ENCODE measurements around the gene TSTD2.

The TSTD2 gene

DNA sequence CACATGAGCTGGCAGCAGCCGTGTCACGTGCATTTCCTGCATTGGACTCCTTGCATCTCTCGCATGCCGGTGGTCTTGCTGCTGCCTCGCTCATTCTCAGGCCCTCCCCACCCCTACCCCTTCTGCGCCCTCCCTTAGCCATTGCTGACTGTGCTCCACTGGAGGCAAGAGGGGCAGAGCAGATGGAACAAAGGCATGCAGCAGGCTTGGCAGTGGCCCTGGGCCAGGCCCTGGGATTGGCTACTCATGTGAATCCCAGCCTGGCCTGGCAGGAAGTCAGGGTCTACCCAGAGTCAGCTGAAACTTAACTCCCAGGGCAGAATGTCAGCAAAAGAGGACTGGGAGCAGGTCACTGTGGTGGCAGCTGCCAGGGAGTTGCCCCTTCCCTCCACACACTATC, 62.3 kb downstream of the TSTD2 start:
- H3K4me3 ChIP-seq (ENCODE audit: low read depth, low read length): no peak overlapping the region
- no peak for DNase-seq (ENCODE audit: low read depth)

GRCh38 chr9:97568461-97569275, 64.5 kb downstream of the TSTD2 start:
- DNase-seq (ENCODE audit: low read depth): no peak
- H3K4me3 ChIP-seq (ENCODE audit: low read depth, low read length): no peak overlapping the region

- H3K4me3 ChIP-seq (ENCODE audit: low read depth, low read length): no peak overlapping the region
- DNase-seq (ENCODE audit: low read depth): no peak
Measured at GRCh38 chr9:97567894-97568202, 65.3 kb downstream of the TSTD2 start.

- DNase-seq (ENCODE audit: low read depth): no peak
- H3K4me3 ChIP-seq (ENCODE audit: low read depth, low read length): no peak overlapping the region
Measured at GRCh38 chr9:97567182-97567893, 65.8 kb downstream of the TSTD2 start.

DNA sequence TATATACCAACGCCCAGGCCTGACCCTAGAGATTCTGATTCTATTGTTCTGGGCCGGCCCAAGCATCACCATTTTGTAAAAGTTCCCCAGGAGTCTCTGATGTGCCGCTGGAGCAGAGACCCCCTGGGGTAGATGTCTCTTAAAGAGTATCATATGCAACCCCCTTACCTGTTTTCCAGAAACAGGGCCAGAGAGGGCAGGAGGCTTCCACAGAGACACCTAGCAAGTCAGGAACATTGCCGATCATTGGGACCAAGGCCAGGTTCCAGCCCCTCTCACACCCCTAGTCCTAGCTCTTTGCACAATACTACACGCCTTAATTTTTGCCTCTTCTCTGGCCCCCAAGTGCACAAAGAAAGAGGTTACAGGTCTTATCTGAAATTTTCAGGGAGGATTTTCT, 67.9 kb downstream of the TSTD2 start:
- no peak overlapping the region for H3K4me3 ChIP-seq (ENCODE audit: low read depth, low read length)
- DNase-seq (ENCODE audit: low read depth): no peak

DNA sequence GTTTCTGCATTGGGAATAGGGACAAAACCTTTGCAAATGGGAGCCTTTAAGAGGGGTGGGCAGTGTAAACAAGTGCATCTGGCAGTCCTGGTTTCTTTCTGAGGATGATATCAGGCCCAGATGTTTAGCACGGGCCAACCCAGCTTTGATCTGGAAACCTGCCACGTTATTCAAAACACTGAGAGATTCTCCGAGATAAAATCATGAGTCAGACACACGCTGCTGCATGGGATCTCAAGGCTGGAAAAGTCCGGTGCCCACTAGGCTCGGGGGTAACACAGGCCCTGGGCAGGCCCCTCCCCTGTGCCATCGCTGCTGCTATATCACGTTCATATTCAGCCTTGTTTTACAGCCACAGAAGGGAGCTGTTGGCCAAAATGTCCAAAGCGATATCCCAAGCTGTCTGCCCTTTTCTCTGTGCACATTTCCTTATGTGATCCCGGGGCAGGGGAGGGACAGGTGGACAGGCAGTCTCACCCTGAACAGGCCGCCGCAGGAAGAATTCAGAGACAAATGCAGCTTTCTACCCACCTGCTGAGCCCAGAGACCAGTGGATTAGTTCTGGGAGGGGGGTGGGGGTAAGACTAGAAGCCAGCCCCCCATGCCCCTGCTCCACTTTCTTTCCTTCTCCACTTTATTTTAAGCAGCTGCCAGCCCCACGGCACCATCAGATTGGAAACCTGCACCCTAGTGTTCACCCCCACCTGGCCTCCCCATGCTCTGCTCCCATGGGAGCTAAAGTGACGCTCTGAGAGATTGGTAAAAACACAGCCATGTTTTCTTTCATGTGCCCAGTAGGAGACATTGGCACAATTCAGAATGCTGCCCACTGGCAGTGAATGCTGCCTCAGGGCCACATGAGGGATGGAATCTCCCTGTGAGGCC, 68.6 kb downstream of the TSTD2 start:
- peak; percentile 4 for DNase-seq (ENCODE audit: low read depth)
- no peak overlapping the region for H3K4me3 ChIP-seq (ENCODE audit: low read depth, low read length)

DNA sequence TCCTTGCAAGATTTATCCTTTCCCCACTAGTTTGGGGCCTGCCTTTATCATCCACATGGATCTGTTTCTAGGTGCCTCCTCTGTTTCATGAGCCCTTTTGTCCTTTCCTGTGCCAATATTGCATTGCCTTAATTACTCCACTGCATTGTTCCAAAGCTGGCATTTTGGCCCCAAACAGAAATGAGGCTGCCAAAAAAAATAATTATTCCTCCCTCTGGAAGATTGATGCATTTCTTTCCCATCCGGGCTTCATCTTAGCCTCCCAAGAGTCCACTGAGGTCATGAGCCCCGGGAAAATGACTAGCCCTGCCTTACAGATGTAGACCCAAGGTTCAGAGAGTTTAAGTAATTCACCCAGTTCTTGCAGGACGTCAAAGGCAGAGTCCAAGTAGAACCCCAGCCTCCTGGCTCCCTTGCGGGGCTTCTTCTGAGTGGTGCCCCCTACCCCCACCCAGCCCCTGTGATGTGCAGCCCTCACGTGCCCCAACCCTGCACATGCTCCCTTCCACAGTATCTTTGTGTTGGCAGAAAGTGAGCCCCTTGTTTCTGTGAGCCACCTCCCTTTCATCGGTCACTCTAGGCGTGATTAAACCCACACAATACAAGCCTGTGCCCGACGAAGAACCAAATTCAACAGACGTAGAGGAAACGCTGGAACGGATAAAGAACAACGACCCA, 69.6 kb downstream of the TSTD2 start:
- DNase-seq (ENCODE audit: low read depth): no peak
- H3K4me3 ChIP-seq (ENCODE audit: low read depth, low read length): no peak overlapping the region

- no peak for DNase-seq (ENCODE audit: low read depth)
- no peak overlapping the region for H3K4me3 ChIP-seq (ENCODE audit: low read depth, low read length)
Measured at GRCh38 chr9:97562542-97562941, 70.6 kb downstream of the TSTD2 start.

GRCh38 chr9:97561501-97561900, 71.7 kb downstream of the TSTD2 start:
- no peak overlapping the region for H3K4me3 ChIP-seq (ENCODE audit: low read depth, low read length)
- no peak for DNase-seq (ENCODE audit: low read depth)

- no peak for DNase-seq (ENCODE audit: low read depth)
Measured at GRCh38 chr9:97560851-97561250, 72.3 kb downstream of the TSTD2 start.

DNA sequence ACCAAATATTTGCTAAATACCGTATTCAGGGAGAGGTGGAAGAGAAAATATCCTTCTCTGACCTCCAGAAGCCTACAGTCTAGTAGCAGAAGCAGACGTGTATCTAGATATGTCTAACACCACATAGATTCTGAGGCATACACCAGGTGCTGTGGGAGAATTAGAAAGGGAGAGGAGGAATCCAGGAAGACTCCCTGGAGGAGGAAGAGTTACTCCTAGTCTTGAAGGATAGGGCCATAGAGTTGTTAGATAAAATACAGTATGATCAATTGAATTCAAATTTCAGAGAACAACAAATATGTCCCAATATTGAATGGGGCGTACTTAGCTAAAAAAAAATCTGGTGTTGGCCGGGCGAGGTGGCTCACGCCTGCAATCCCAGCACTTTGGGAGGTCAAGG, 73.0 kb downstream of the TSTD2 start:
- H3K4me3 ChIP-seq (ENCODE audit: low read depth, low read length): no peak overlapping the region
- no peak for DNase-seq (ENCODE audit: low read depth)

More at GRCh38 chr9:97560851-97561250, 72.3 kb downstream of the TSTD2 start:
- no peak overlapping the region for H3K4me3 ChIP-seq (ENCODE audit: low read depth, low read length)

DNA sequence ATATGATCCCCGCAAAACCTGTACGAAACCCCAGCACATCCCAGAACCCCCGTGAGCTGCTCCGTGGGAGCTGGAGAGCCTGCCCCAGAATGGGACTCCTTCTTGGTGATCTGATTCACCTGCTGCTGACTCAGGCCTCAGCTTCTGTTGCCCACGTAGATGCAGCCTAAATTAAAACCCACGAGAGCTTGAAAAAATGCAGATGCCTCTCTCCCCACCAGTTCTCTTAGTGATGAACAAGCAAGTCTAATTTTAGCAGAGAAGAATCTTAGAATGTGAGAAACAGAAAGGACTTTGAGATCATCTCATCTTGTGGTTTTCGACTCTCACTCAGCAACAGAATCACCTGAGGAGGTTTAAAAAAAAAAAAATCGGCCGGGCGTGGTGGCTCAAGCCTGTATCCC, 74.1 kb downstream of the TSTD2 start:
- no peak overlapping the region for H3K4me3 ChIP-seq (ENCODE audit: low read depth, low read length)
- no peak for DNase-seq (ENCODE audit: low read depth)

- no peak overlapping the region for H3K4me3 ChIP-seq (ENCODE audit: low read depth, low read length)
- no peak for DNase-seq (ENCODE audit: low read depth)
Measured at GRCh38 chr9:97558701-97559101, 74.5 kb downstream of the TSTD2 start.

GRCh38 chr9:97557606-97558095, 75.5 kb downstream of the TSTD2 start:
- DNase-seq (ENCODE audit: low read depth): no peak
- H3K4me3 ChIP-seq (ENCODE audit: low read depth, low read length): no peak overlapping the region

DNA sequence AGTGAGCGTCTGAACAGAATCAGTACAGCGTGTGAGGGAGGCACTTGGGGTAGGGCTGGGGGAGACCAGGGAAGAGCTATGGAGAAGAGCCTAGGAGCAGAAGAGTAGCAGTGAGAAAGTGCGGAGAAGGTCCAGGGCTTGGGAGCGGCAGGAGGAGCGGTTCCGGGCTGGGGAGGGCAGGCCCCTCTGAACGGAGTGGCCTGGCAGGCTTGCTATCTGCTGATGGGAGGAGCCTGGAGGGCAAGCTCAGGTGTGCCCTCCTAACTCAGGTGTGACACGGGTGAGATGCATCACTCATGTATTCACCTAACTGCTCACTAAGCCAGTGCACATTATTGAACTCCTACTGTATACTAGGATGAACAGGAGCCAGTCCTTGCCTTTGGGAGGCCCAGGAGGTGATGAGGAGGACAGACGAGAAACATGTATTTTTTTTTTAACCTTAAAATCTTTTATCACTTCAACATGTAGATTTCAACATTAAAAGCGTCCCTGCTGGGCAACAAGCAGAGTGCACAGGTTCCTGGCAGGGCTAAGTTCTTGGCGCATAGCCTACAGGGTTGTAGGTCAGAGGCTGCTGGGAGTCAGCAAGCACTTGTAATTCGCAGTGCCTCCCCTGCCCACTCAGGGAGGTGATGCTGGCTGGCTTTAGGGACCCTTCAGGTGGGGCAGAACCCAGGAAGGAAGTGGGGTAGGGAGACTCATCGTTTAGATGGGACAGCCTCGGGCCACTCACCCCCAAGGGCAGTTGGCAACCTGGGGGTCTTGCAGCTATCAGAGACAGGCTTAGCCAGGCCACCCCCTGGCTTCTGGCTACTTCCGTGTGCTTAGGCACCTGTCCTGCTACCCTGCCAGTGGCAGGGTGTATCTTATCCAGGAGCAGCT, 76.2 kb downstream of the TSTD2 start:
- no peak overlapping the region for H3K4me3 ChIP-seq (ENCODE audit: low read depth, low read length)
- DNase-seq (ENCODE audit: low read depth): no peak

DNA sequence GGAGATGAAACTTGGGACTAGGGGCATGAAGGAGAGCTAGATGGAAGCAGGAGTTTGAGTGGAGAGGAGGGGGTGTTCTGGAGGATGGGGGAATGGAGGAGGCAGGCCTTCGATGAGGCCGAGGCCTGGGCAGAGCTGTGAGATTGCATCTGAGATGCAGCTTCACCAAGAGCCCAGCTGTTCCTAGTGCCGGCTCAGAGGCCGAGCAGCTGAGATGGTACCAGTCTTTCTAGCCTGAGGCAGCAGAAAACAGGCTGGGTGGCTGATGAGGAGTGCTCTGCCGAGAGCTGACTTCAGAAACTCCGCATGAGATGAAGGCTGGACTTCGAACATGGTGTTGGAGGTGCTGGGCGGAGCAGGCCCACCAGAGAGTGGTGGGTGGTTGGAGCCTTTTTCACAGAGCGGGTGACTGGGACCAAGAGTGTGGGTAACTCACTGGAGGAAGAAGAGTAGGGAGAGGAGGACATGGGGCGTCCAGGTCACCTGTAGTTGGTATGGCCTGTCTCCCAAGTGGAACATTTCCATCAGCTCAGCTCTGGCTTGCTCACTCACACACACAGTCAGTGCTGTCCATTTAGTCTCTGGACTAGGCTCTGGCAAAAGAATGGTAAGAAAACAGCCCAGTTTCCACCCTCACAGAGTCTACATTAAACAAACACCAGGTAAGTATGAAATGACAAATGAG, 77.0 kb downstream of the TSTD2 start:
- no peak overlapping the region for H3K4me3 ChIP-seq (ENCODE audit: low read depth, low read length)
- no peak for DNase-seq (ENCODE audit: low read depth)

DNA sequence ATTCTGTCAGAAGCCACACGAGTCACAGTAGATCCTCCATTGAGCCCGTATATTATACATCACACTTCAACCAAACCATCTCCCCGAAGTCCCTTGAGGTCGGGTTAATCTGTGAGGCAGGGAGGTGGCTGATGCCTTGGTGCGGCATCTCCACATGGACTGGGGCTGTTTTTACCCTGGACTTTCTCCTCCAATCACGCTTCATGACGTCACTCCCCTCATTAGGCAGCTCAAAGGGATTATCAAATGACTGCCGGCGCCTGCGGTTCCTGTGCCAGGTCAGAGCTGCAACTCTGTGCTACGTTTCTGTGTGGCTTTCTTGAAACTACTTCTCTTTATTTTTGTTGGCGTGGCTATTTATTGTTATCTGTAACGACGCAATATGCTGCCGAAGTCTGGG, 78.0 kb downstream of the TSTD2 start:
- H3K4me3 ChIP-seq (ENCODE audit: low read depth, low read length): no peak overlapping the region
- DNase-seq (ENCODE audit: low read depth): no peak

GRCh38 chr9:97554566-97555075, 78.5 kb downstream of the TSTD2 start:
- no peak for DNase-seq (ENCODE audit: low read depth)
- H3K4me3 ChIP-seq (ENCODE audit: low read depth, low read length): no peak overlapping the region

Data from skeletal muscle cell (primary cell).